ENCODE results near the gene TMEM182.

- no peak for TF ChIP-seq CTCF (IDR thresholded peaks at IDR 0.05 in 4 of 5, conservative IDR thresholded peaks at IDR 0.05 in 1 of 5)
- TF ChIP-seq POLR2A (IDR thresholded peaks at IDR 0.05), result no peak
Measured at GRCh38 chr2:102832789-102833188, 71.0 kb downstream of the TMEM182 start.

All from gastrocnemius medialis (tissue), 4 donors.